22Rv1 (cell line): ENCODE measurements around the gene UBA1.

Experiments
- ZFX ChIP-seq: fragments of 450-650 bp; IDR thresholded peaks from 2 replicates; pipeline ENCODE4 v1.6.1; 2017; ENCODE audit warnings: antibody characterized with exemption, borderline replicate concordance
- TF ChIP-seq, protein P1 (sequence below): fragments of 450-650 bp; IDR thresholded peaks from 2 replicates; pipeline ENCODE4 v1.5.1; 2017; ENCODE audit warnings: mild to moderate bottlenecking

GRCh38 chrX:47176101-47176740, 17.4 kb upstream of the UBA1 start:
- TF ChIP-seq, protein P1, sequence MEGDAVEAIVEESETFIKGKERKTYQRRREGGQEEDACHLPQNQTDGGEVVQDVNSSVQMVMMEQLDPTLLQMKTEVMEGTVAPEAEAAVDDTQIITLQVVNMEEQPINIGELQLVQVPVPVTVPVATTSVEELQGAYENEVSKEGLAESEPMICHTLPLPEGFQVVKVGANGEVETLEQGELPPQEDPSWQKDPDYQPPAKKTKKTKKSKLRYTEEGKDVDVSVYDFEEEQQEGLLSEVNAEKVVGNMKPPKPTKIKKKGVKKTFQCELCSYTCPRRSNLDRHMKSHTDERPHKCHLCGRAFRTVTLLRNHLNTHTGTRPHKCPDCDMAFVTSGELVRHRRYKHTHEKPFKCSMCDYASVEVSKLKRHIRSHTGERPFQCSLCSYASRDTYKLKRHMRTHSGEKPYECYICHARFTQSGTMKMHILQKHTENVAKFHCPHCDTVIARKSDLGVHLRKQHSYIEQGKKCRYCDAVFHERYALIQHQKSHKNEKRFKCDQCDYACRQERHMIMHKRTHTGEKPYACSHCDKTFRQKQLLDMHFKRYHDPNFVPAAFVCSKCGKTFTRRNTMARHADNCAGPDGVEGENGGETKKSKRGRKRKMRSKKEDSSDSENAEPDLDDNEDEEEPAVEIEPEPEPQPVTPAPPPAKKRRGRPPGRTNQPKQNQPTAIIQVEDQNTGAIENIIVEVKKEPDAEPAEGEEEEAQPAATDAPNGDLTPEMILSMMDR: no peak
- TF ChIP-seq ZFX: no peak
